NCI-H82 treated with DMSO at 0.1 percent for 48 hours (cell line): ENCODE data around the gene PDIK1L.
"Not testable (repeated sequence)": the region's sequence is repeated elsewhere in the genome, so short reads cannot be mapped to it uniquely, and the experiment has no call there.

Source experiments
- DNase-seq: peaks from one replicate; lab custom pipeline; 2025; ENCODE audit not compliant: unreplicated experiment; lab: John Stamatoyannopoulos, UW

The PDIK1L gene

GRCh38 chr1:26089125-26089524, 22.5 kb upstream of the PDIK1L start:
- no peak for DNase-seq

- DNase-seq, result no peak
These were observed 20.7 kb upstream of the PDIK1L start for GRCh38 chr1:26090893-26091292.

GRCh38 chr1:26092422-26092821, 19.2 kb upstream of the PDIK1L start:
- no peak for DNase-seq

GRCh38 chr1:26093569-26093968, 18.1 kb upstream of the PDIK1L start:
- not testable (repeated sequence) for DNase-seq

GRCh38 chr1:26094076-26094669, 17.5 kb upstream of the PDIK1L start:
- DNase-seq, result no peak

DNA sequence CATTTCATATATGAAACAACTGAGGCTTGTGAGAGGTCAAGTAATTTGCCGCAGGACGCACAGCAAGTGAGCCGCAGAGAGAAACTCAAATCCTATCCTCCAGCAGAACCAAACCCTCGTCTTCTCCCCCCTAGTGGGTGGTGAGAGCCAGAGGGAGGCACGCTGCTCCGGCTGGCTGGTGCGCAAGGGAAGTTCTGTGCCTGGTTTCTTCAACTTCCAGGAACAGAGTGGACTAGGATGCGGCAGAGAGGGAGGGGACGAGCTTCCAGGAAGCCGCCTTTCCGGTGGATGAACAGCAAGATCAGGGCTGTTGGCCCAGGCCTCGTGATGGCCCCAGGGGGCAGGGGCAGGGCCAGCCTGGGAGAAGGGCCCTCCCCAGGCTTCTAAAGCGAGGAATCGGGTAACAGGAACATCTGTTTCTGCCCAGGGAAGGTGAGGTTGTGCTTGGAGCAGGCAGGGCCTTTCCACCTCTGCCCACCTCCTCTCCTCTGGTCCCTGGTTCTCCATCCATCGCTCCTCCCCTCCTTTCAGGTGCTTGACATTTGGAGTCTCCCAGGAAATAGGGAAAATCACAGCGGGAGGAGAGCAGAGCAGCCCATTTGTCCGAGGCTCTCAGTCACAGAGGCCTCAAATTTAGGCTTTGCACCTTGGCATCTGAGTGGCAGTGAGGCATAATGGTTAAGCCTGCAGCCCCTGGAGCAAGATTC, 16.8 kb upstream of the PDIK1L start:
- DNase-seq, result no peak

DNA sequence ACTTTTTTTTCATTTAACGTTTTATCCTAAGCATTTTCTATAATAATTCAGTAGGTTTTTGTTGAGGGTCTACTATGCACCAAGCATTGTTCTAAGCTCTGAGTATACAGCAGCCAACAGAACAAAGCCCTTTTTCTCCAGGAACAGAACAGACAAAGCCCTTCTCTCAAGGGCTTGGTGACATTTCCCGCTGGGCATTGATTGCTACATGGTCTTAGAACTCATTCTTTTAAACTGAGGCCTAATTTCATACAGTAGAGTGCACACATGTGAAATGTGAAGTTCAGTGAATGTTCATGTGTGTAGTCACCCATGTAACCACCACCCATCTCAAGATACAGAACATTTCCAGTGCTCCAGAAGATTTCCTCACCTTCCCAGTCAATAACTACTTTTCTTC, 15.2 kb upstream of the PDIK1L start:
- DNase-seq, result no peak

GRCh38 chr1:26097696-26098095, 13.9 kb upstream of the PDIK1L start:
- no peak for DNase-seq

DNA sequence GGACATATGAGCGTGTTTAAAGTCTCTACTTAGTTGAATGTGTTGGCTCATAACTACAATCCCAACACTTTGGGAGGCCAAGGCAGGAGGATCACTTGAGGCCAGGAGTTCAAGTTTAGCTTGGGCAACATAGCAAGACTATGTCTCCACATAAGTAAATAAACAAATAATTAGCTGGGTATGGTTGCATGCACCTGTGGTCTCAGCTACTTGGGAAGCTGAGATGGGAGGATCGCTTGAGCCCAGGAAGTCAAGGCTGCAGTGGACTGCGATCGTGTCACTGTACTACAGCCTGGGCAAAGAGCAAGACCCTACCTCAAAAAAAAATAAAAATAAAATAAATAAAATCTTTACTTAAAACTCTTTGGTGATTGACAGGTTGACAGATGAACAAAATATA, 13.0 kb upstream of the PDIK1L start:
- DNase-seq, result no peak

GRCh38 chr1:26099780-26100179, 11.8 kb upstream of the PDIK1L start:
- DNase-seq, result no peak

DNA sequence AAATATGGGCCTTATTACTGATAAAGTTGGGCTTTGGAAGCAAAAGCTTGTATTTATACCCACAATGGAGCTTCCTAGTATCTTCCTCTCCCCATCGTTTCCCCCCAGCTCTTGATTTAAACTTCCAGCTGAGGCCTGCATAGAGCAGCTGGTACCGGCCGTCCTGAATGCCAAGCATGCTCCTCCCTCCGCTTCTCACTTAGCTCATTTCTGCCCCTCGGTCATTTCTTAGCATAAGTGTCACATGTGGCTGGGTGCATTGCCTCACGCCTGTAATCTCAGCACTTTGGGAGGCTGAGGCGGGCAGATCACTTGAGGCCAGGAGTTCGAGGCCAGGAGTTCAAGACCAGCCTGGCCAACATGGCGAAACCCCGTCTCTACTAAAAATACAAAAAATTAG, 11.4 kb upstream of the PDIK1L start:
- DNase-seq, result not testable (repeated sequence)

DNA sequence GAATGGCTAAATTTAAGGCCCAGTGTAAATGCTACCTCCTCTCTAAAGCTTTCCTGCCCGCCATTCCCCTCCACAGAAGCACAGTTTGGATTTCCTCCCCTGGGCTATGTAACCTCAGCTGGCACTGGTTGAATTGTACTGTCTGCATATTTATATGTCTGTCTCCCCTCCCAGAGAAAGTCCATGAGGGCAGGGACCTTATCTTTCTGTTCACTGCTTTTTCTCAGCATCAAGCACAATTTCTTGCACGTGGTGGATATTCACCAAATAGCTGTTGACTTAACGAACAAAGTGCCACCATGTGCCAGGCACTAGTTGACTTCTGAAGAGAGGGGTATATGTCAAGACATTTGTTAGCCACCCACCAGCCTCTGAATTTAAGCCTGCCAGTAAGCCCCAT, 9.5 kb upstream of the PDIK1L start:
- no peak for DNase-seq

- DNase-seq, result no peak
These were observed 9.1 kb upstream of the PDIK1L start for GRCh38 chr1:26102526-26102925.

DNA sequence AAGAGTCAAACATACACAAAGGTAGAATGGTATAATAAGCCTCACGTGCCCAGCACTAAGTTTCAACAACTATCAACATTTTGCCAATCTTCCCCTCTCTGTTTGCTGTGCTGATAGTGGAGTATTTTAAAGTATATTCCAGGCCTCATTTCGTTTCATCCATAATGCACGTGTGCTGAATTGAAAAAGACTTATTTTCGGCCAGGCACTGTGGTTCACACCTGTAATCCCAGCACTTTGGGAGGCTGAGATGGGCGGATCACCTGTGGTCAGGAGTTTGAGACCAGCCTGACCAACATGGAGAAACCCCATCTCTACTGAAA, 6.4 kb upstream of the PDIK1L start:
- not testable (repeated sequence) for DNase-seq

DNA sequence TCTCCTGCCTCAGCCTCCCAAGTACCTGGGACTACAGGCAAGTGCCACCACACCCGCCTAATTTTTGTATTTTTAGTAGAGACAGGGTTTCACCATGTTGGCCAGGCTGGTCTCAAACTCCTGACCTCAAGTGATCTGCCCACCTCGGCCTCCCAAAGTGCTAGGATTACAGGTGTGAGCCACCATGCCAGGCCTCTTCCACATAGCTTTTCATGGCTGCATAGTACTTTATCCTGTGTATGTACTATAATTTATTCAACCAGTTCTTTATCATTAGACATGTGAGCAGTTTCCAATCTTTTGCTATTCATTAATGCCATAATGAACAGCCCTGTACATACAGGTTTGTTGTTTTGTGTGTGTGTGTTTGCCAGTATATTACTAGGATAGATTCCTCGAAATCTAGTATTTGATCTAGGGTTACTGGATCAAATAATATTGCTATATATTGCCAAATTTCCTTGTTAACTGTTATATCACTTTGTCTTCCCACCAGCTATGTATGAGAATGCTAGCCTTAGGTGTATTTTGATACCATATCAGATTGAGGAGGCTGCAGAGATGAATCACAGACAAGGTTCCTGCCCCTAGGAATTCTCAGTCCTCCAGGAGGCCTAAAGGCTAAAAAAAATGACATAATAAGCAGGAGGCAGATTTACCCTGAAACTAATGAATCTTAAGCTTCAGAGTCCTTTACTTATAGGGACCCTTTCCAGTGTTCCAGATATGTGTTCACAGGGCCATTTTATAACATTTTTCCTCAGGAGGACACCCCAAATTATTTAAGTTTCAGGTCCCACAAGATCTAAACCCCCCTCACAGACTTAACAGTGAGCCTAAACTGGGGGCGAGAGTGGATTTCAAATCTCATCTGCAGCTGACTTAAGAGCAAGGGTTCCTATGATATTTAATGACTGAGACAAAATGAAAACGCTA, 2.1 kb upstream of the PDIK1L start:
- no peak for DNase-seq

DNA sequence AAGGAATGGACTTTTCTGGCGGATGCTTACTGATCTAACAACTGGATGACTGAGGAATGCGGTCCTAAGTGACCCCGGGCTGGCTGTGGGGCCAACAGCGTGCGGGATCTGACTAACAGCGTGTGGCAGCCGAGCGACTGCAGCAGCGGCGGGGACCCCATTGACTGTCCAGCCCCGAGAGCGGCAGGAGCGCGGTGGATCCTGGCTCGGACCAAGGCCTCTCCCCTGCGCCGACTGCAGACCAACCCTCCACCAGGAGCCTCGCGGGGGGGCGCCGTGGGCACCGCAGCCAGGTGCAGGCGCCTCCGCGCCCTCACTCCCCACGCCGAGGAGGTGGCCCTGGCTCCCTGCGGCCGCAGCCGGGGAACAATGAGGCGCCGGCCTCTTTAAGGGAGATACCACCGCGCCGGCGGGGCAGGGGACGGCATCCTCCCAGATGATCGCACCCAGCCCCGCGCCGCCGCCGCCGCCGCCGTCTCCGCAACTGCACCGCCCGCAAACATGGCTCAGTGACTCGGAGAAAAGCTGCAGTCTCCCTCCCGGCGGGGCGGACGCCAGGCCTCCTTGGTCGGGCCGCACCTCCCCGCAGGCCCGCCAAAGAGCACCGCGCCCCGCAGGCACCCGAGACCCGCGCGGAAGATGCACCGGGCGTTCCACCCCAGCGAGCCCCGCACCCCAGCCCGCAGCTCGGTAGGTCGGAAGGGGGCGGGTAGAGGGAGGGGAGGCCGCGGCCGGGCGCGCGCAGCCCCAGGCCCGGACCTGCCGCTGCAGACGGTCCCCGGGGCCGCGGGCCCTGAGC, 694 bp upstream of the PDIK1L start:
- peak; percentile 35 for DNase-seq

GRCh38 chr1:26112407-26112775, 767 bp downstream of the PDIK1L start:
- DNase-seq, result no peak

DNA sequence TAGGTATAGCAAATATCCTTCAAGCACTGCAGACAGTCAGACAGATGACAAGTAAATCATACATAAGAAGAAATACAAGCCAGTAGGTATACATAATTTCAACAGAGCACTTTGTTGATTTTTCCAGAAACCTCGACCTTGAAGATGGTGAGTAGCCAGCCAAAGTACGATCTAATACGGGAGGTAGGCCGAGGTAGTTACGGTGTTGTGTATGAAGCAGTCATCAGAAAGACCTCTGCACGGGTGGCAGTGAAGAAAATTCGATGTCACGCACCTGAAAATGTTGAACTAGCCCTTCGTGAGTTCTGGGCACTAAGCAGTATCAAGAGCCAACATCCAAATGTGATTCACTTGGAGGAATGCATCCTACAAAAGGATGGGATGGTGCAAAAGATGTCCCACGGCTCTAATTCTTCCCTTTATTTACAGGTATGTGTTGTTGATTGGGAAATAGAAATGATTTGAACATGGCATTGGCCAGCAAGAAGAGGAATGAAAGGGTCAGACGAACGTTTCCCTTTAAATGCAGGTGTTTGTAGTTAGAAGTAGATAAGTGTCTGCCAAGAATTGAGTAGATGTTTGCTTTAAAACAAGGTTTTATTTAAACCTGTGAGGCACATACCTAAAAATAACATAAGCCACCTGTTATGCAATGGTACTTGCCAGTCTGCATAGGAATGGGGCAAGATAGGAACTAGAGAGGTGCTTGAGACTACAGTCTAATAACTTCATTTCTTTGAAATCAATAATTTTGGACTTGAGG, 2.7 kb downstream of the PDIK1L start:
- DNase-seq, result no peak

GRCh38 chr1:26119892-26120608, 8.4 kb downstream of the PDIK1L start:
- no peak for DNase-seq
